Measurements from ENCODE around the gene PRH2. TPM values are rescaled to one million over a fixed set of nuclear protein-coding genes. Genes with fewer than 3 reads are reported as not detected.

The PRH2 gene
- total RNA-seq, 4 donors from 2014 or later, result not detected

- no peak for TF ChIP-seq CTCF (IDR thresholded peaks at IDR 0.05)
- ATAC-seq (ENCODE audit: low FRiP score) (no peak), DNase-seq (ENCODE audit: low spot score) (no peak)
Measured at GRCh38 chr12:10957741-10958140, 28.7 kb downstream of the PRH2 start.

GRCh38 chr12:10959804-10960203 lies 30.8 kb downstream of the PRH2 start:
- ATAC-seq (ENCODE audit: low FRiP score), result no peak

GRCh38 chr12:10960211-10960610 lies 31.2 kb downstream of the PRH2 start:
- no peak for TF ChIP-seq CTCF (IDR thresholded peaks at IDR 0.05)
- ATAC-seq (ENCODE audit: low FRiP score) (no peak), DNase-seq (ENCODE audit: low spot score) (no peak)

More at GRCh38 chr12:10959804-10960203, 30.8 kb downstream of the PRH2 start:
- no peak for TF ChIP-seq CTCF (IDR thresholded peaks at IDR 0.05)
- DNase-seq (ENCODE audit: low spot score), result no peak

- TF ChIP-seq CTCF (IDR thresholded peaks at IDR 0.05), result no peak
- ATAC-seq (ENCODE audit: low FRiP score), result no peak
Measured at GRCh38 chr12:10965476-10965875, 36.4 kb downstream of the PRH2 start.

GRCh38 chr12:10966314-10966713 lies 37.3 kb downstream of the PRH2 start:
- no peak for DNase-seq (ENCODE audit: low spot score)
- ATAC-seq (ENCODE audit: low FRiP score), result no peak
- no peak for TF ChIP-seq CTCF (IDR thresholded peaks at IDR 0.05)

More at GRCh38 chr12:10965476-10965875, 36.4 kb downstream of the PRH2 start:
- no peak for DNase-seq (ENCODE audit: low spot score)

- TF ChIP-seq CTCF (IDR thresholded peaks at IDR 0.05), result no peak
- ATAC-seq (ENCODE audit: low FRiP score), result no peak
- no peak for DNase-seq (ENCODE audit: low spot score)
Measured at GRCh38 chr12:10967409-10967808, 38.4 kb downstream of the PRH2 start.

- TF ChIP-seq CTCF (IDR thresholded peaks at IDR 0.05), result no peak
- ATAC-seq (ENCODE audit: low FRiP score), result peak; percentile 37
- DNase-seq (ENCODE audit: low spot score), result no peak
Measured at GRCh38 chr12:10968765-10969456, 39.9 kb downstream of the PRH2 start.

Data from omental fat pad (tissue), 4 donors.